D721Med (cell line): ENCODE data around the gene R3HCC1L.
"Not testable (repeated sequence)": the region's sequence is repeated elsewhere in the genome, so short reads cannot be mapped to it uniquely, and the experiment has no call there.

Source experiments
- DNase-seq: peaks from one replicate; pipeline ENCODE4 v3.0.0; 2011; ENCODE audit warnings: low spot score; ENCODE audit not compliant: insufficient read length
- FAIRE-seq: peaks from 2 replicates; lab custom pipeline; 2011; peaks lifted over from hg19 to GRCh38; lab: Jason Lieb, UNC
- CTCF ChIP-seq: IDR thresholded peaks from 2 replicates; pipeline ENCODE4 v1.5.1; 2012; ENCODE audit warnings: mild to moderate bottlenecking, control low read depth; ENCODE audit not compliant: insufficient read depth; ENCODE audit errors: missing control alignments

R3HCC1L gene

GRCh38 chr10:98215373-98215772 lies 80.9 kb downstream of the R3HCC1L start:
- DNase-seq (no peak), FAIRE-seq (no peak)
- TF ChIP-seq CTCF = no peak

GRCh38 chr10:98217801-98218200 lies 83.3 kb downstream of the R3HCC1L start:
- no peak for TF ChIP-seq CTCF
- no peak for FAIRE-seq
- DNase-seq = no peak

GRCh38 chr10:98223874-98224273 lies 89.4 kb downstream of the R3HCC1L start:
- no peak for FAIRE-seq
- TF ChIP-seq CTCF = no peak

GRCh38 chr10:98224509-98224908 lies 90.1 kb downstream of the R3HCC1L start:
- FAIRE-seq (no peak), DNase-seq (no peak)
- TF ChIP-seq CTCF = no peak

More at GRCh38 chr10:98223874-98224273, 89.4 kb downstream of the R3HCC1L start:
- no peak for DNase-seq

GRCh38 chr10:98224996-98225395 lies 90.5 kb downstream of the R3HCC1L start:
- FAIRE-seq = no peak
- DNase-seq = no peak
- no peak for TF ChIP-seq CTCF

GRCh38 chr10:98226508-98227144 lies 92.2 kb downstream of the R3HCC1L start:
- no peak for TF ChIP-seq CTCF
- FAIRE-seq = no peak
- no peak for DNase-seq

GRCh38 chr10:98227713-98228112 lies 93.3 kb downstream of the R3HCC1L start:
- not testable (repeated sequence) for FAIRE-seq, DNase-seq

- not testable (repeated sequence) for FAIRE-seq, DNase-seq
These were observed 93.8 kb downstream of the R3HCC1L start for GRCh38 chr10:98228266-98228665.
